ENCODE data around the gene DPP6.
"Not testable (repeated sequence)": the region's sequence is repeated elsewhere in the genome, so short reads cannot be mapped to it uniquely, and the experiment has no call there.

Gene DPP6

GRCh38 chr7:154633641-154634040 is 581.4 kb downstream of the DPP6 start:
- DNase-seq (ENCODE audit: extremely low spot score, insufficient read length, low read depth) (no peak), FAIRE-seq (no peak)

- DNase-seq (ENCODE audit: extremely low spot score, insufficient read length, low read depth) (no peak), FAIRE-seq (no peak)
These were observed 586.1 kb downstream of the DPP6 start for GRCh38 chr7:154638286-154638685.

GRCh38 chr7:154640266-154640865 is 588.2 kb downstream of the DPP6 start:
- no peak for FAIRE-seq
- no peak for DNase-seq (ENCODE audit: extremely low spot score, insufficient read length, low read depth)

- DNase-seq (ENCODE audit: extremely low spot score, insufficient read length, low read depth), result no peak
- no peak for FAIRE-seq
These were observed 588.7 kb downstream of the DPP6 start for GRCh38 chr7:154640917-154641316.

GRCh38 chr7:154644366-154644765 is 592.2 kb downstream of the DPP6 start:
- FAIRE-seq (no peak), DNase-seq (ENCODE audit: extremely low spot score, insufficient read length, low read depth) (no peak)

GRCh38 chr7:154646126-154647013 is 594.2 kb downstream of the DPP6 start:
- FAIRE-seq, result no peak
- no peak for DNase-seq (ENCODE audit: extremely low spot score, insufficient read length, low read depth)

- no peak for FAIRE-seq
These were observed 595.4 kb downstream of the DPP6 start for GRCh38 chr7:154647625-154648024.

GRCh38 chr7:154649015-154649414 is 596.8 kb downstream of the DPP6 start:
- DNase-seq (ENCODE audit: extremely low spot score, insufficient read length, low read depth) (no peak), FAIRE-seq (no peak)

More at GRCh38 chr7:154647625-154648024, 595.4 kb downstream of the DPP6 start:
- DNase-seq (ENCODE audit: extremely low spot score, insufficient read length, low read depth), result no peak

- no peak for FAIRE-seq
- no peak for DNase-seq (ENCODE audit: extremely low spot score, insufficient read length, low read depth)
These were observed 597.2 kb downstream of the DPP6 start for GRCh38 chr7:154649434-154649833.

GRCh38 chr7:154650275-154650674 is 598.1 kb downstream of the DPP6 start:
- FAIRE-seq (no peak), DNase-seq (ENCODE audit: extremely low spot score, insufficient read length, low read depth) (no peak)

- no peak for FAIRE-seq
- no peak for DNase-seq (ENCODE audit: extremely low spot score, insufficient read length, low read depth)
These were observed 599.3 kb downstream of the DPP6 start for GRCh38 chr7:154651501-154651900.

GRCh38 chr7:154652564-154652963 is 600.4 kb downstream of the DPP6 start:
- DNase-seq (ENCODE audit: extremely low spot score, insufficient read length, low read depth) (no peak), FAIRE-seq (no peak)

GRCh38 chr7:154653281-154653680 is 601.1 kb downstream of the DPP6 start:
- no peak for FAIRE-seq
- no peak for DNase-seq (ENCODE audit: extremely low spot score, insufficient read length, low read depth)

GRCh38 chr7:154656618-154657017 is 604.4 kb downstream of the DPP6 start:
- DNase-seq (ENCODE audit: extremely low spot score, insufficient read length, low read depth) (no peak), FAIRE-seq (no peak)

- FAIRE-seq (no peak), DNase-seq (ENCODE audit: extremely low spot score, insufficient read length, low read depth) (no peak)
These were observed 614.6 kb downstream of the DPP6 start for GRCh38 chr7:154666768-154667167.

GRCh38 chr7:154672659-154673415 is 620.6 kb downstream of the DPP6 start:
- DNase-seq (ENCODE audit: extremely low spot score, insufficient read length, low read depth) (no peak), FAIRE-seq (no peak)

- no peak for DNase-seq (ENCODE audit: extremely low spot score, insufficient read length, low read depth)
- no peak for FAIRE-seq
These were observed 622.0 kb downstream of the DPP6 start for GRCh38 chr7:154674191-154674590.

- DNase-seq (ENCODE audit: extremely low spot score, insufficient read length, low read depth), result no peak
- FAIRE-seq, result no peak
These were observed 623.4 kb downstream of the DPP6 start for GRCh38 chr7:154675560-154675959.

- not testable (repeated sequence) for FAIRE-seq; DNase-seq (ENCODE audit: extremely low spot score, insufficient read length, low read depth)
These were observed 623.8 kb downstream of the DPP6 start for GRCh38 chr7:154676033-154676421.

- DNase-seq (ENCODE audit: extremely low spot score, insufficient read length, low read depth), result no peak
These were observed 624.4 kb downstream of the DPP6 start for GRCh38 chr7:154676422-154677073.

More at GRCh38 chr7:154676422-154677073, 624.4 kb downstream of the DPP6 start:
- FAIRE-seq, result no peak
